Measurements from ENCODE around the gene DHX57.

- TF ChIP-seq, protein P1, sequence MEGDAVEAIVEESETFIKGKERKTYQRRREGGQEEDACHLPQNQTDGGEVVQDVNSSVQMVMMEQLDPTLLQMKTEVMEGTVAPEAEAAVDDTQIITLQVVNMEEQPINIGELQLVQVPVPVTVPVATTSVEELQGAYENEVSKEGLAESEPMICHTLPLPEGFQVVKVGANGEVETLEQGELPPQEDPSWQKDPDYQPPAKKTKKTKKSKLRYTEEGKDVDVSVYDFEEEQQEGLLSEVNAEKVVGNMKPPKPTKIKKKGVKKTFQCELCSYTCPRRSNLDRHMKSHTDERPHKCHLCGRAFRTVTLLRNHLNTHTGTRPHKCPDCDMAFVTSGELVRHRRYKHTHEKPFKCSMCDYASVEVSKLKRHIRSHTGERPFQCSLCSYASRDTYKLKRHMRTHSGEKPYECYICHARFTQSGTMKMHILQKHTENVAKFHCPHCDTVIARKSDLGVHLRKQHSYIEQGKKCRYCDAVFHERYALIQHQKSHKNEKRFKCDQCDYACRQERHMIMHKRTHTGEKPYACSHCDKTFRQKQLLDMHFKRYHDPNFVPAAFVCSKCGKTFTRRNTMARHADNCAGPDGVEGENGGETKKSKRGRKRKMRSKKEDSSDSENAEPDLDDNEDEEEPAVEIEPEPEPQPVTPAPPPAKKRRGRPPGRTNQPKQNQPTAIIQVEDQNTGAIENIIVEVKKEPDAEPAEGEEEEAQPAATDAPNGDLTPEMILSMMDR (IDR thresholded peaks at IDR 0.05; ENCODE audit: insufficient read depth, low read length), result no peak
- TF ChIP-seq, protein P2, sequence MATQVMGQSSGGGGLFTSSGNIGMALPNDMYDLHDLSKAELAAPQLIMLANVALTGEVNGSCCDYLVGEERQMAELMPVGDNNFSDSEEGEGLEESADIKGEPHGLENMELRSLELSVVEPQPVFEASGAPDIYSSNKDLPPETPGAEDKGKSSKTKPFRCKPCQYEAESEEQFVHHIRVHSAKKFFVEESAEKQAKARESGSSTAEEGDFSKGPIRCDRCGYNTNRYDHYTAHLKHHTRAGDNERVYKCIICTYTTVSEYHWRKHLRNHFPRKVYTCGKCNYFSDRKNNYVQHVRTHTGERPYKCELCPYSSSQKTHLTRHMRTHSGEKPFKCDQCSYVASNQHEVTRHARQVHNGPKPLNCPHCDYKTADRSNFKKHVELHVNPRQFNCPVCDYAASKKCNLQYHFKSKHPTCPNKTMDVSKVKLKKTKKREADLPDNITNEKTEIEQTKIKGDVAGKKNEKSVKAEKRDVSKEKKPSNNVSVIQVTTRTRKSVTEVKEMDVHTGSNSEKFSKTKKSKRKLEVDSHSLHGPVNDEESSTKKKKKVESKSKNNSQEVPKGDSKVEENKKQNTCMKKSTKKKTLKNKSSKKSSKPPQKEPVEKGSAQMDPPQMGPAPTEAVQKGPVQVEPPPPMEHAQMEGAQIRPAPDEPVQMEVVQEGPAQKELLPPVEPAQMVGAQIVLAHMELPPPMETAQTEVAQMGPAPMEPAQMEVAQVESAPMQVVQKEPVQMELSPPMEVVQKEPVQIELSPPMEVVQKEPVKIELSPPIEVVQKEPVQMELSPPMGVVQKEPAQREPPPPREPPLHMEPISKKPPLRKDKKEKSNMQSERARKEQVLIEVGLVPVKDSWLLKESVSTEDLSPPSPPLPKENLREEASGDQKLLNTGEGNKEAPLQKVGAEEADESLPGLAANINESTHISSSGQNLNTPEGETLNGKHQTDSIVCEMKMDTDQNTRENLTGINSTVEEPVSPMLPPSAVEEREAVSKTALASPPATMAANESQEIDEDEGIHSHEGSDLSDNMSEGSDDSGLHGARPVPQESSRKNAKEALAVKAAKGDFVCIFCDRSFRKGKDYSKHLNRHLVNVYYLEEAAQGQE (IDR thresholded peaks at IDR 0.05; ENCODE audit: insufficient replicate concordance, low read depth), result no peak
- TF ChIP-seq POLR2AphosphoS5 (IDR thresholded peaks at IDR 0.05; ENCODE audit: low read depth) (no peak), GABPA (IDR thresholded peaks at IDR 0.05; ENCODE audit: low read depth) (no peak)
Measured at GRCh38 chr2:38922902-38923301, 47.2 kb upstream of the DHX57 start.

Measured in HL-60 (cell line).